PC-3 (cell line): Measurements from ENCODE around the gene PFDN4.

Experiments
- EZH2 ChIP-seq: fragments of 300-600 bp; sonication (generic); IDR thresholded peaks from one replicate; pipeline ENCODE4 v1.6.1; 2017; ENCODE audit warnings: antibody characterized with exemption, mild to moderate bottlenecking, low read length; ENCODE audit not compliant: unreplicated experiment
- EZH2phosphoT487 ChIP-seq: fragments of 300-600 bp; sonication (generic); IDR thresholded peaks from 2 replicates; pipeline ENCODE4 v1.6.1; 2018; ENCODE audit warnings: mild to moderate bottlenecking, antibody characterized with exemption, low read length, borderline replicate concordance
- TF ChIP-seq, protein P1 (sequence below): fragments of 300-600 bp; sonication (generic); conservative IDR thresholded peaks from 2 replicates; pipeline ENCODE4 v1.5.1; 2017; ENCODE audit warnings: antibody characterized with exemption, low read depth, mild to moderate bottlenecking, low read length

DNA sequence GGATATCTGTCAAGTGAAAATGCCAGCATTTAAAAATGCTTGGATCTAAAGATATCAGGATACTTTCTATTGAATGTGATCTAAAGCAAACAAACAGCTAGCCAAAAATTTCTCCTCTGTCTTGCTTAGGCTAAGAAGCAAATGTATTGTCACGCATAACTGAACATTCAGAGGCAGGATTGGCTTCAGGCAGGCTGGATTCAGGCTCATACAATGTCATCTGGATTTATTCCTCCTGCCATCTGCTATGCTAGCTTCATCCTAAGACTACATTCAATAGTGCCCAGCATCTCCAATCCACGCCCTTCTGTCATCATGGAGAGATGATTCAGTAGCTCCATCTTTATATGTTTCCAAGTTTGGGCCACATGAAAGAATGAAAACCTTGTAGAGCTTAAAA, 27.1 kb downstream of the PFDN4 start:
- TF ChIP-seq, protein P1, sequence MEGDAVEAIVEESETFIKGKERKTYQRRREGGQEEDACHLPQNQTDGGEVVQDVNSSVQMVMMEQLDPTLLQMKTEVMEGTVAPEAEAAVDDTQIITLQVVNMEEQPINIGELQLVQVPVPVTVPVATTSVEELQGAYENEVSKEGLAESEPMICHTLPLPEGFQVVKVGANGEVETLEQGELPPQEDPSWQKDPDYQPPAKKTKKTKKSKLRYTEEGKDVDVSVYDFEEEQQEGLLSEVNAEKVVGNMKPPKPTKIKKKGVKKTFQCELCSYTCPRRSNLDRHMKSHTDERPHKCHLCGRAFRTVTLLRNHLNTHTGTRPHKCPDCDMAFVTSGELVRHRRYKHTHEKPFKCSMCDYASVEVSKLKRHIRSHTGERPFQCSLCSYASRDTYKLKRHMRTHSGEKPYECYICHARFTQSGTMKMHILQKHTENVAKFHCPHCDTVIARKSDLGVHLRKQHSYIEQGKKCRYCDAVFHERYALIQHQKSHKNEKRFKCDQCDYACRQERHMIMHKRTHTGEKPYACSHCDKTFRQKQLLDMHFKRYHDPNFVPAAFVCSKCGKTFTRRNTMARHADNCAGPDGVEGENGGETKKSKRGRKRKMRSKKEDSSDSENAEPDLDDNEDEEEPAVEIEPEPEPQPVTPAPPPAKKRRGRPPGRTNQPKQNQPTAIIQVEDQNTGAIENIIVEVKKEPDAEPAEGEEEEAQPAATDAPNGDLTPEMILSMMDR, result no peak
- TF ChIP-seq EZH2phosphoT487, result no peak
- TF ChIP-seq EZH2, result no peak
